Measurements from ENCODE around the gene TTPAL. TPM values are rescaled to one million over a fixed set of nuclear protein-coding genes. Genes with fewer than 3 reads are reported as not detected.

Gene TTPAL
- 10.4 to 14.5 TPM (median 13.6 TPM) in 5 replicates for total RNA-seq (2022; extraction: Qiagen RNA extraction; ENCODE audit: low read depth)

GRCh38 chr20:44475694-44476560, at the start of gene TTPAL:
TSS of gene TTPAL (plus strand) at chr20:44475874. CDS start at chr20:44480000, 4,126 bp downstream.

GRCh38 chr20:44521484-44522481, 46.1 kb downstream of the TTPAL start, which contains the start of gene SERINC3:
TSS of gene SERINC3 (minus strand) at chr20:44522070. CDS start at chr20:44521951, 119 bp downstream.

Other genes starting within 250 kb of the TTPAL start
- gene GDAP1L1, start 228.6 kb upstream of the TTPAL start, total RNA-seq (2022; extraction: Qiagen RNA extraction; ENCODE audit: low read depth): 0.13 TPM in 1 of 5 replicates, not detected in the others
- 6.2 to 8.5 TPM (median 8.2 TPM) in 5 replicates for gene FITM2, start 164.7 kb upstream of the TTPAL start, total RNA-seq (2022; extraction: Qiagen RNA extraction; ENCODE audit: low read depth)
- 0.14 to 0.40 TPM (median 0.32 TPM) in 5 replicates for gene R3HDML, start 138.8 kb upstream of the TTPAL start, total RNA-seq (2022; extraction: Qiagen RNA extraction; ENCODE audit: low read depth)
- 10.9 to 16.1 TPM (median 13.4 TPM) in 5 replicates for gene HNF4A, start 120.2 kb upstream of the TTPAL start, total RNA-seq (2022; extraction: Qiagen RNA extraction; ENCODE audit: low read depth)
- 61.4 to 82.1 TPM (median 81.4 TPM) in 5 replicates for gene SERINC3, start 46.2 kb downstream of the TTPAL start, total RNA-seq (2022; extraction: Qiagen RNA extraction; ENCODE audit: low read depth)
- 34.8 to 41.2 TPM (median 40.0 TPM) in 5 replicates for gene PKIG, start 106.7 kb downstream of the TTPAL start, total RNA-seq (2022; extraction: Qiagen RNA extraction; ENCODE audit: low read depth)
- gene ADA, start 175.8 kb downstream of the TTPAL start, total RNA-seq (2022; extraction: Qiagen RNA extraction; ENCODE audit: low read depth): 48.2 to 61.0 TPM (median 54.2 TPM) in 5 replicates
- gene CCN5, start 239.5 kb downstream of the TTPAL start, total RNA-seq (2022; extraction: Qiagen RNA extraction; ENCODE audit: low read depth): 22.0 to 38.0 TPM (median 23.7 TPM) in 5 replicates